AG09309 (cell line): ENCODE data around the gene LYRM4.

Experiments used
- DNase-seq: peaks from one replicate; pipeline ENCODE4 v3.0.0-alpha.2; 2010; ENCODE audit warnings: low read depth
- H3K4me3 ChIP-seq: 2 replicates; pipeline ENCODE4 v1.5.1; 2011; ENCODE audit warnings: mild to moderate bottlenecking, low read depth, low read length, moderate library complexity; ENCODE audit not compliant: control insufficient read depth
- CTCF ChIP-seq: IDR thresholded peaks from 2 replicates; pipeline ENCODE4 v1.5.1; 2011; ENCODE audit warnings: mild to moderate bottlenecking, low read depth, low read length, inconsistent platforms; ENCODE audit not compliant: insufficient read depth, control insufficient read depth; ENCODE audit errors: missing control alignments

LYRM4 gene

GRCh38 chr6:5205877-5206850 lies 54.6 kb downstream of the LYRM4 start:
- TF ChIP-seq CTCF = no peak

GRCh38 chr6:5205035-5205507 lies 55.7 kb downstream of the LYRM4 start:
- DNase-seq = no peak
- no peak for TF ChIP-seq CTCF

More at GRCh38 chr6:5205877-5206850, 54.6 kb downstream of the LYRM4 start:
- DNase-seq = peak; percentile 35
- no peak overlapping the region for H3K4me3 ChIP-seq

GRCh38 chr6:5204376-5204775 lies 56.4 kb downstream of the LYRM4 start:
- no peak for TF ChIP-seq CTCF
- no peak overlapping the region for H3K4me3 ChIP-seq
- DNase-seq = no peak

More at GRCh38 chr6:5205035-5205507, 55.7 kb downstream of the LYRM4 start:
- no peak overlapping the region for H3K4me3 ChIP-seq

- TF ChIP-seq CTCF = no peak
- no peak for DNase-seq
Observed at GRCh38 chr6:5203546-5203945, 57.2 kb downstream of the LYRM4 start.

GRCh38 chr6:5202941-5203340 lies 57.8 kb downstream of the LYRM4 start:
- H3K4me3 ChIP-seq = no peak overlapping the region
- DNase-seq = no peak
- no peak for TF ChIP-seq CTCF

More at GRCh38 chr6:5203546-5203945, 57.2 kb downstream of the LYRM4 start:
- H3K4me3 ChIP-seq = no peak overlapping the region

GRCh38 chr6:5202206-5202605 lies 58.5 kb downstream of the LYRM4 start:
- no peak for TF ChIP-seq CTCF
- no peak for DNase-seq
- H3K4me3 ChIP-seq = no peak overlapping the region
